Measurements from ENCODE around the gene ENPP7.

DNA sequence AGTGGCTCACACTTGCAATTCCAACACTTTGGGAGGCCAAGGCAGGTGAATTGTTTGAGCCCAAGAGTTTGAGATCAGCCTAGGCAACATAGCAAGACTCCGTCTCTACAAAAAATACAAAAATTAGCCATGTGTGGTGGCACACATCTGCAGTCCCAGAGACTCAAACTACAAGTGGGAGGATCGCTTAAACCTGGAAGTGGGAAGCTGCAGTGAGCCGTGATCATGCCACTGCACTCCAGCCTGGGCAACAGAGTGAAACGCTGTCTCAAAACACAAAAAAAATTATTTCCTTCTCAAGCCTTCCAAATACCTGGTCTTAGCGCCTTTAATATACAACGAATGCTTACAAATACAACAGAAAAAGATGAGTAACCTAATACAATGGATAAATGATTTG lies 27.5 kb downstream of the ENPP7 start:
- TF ChIP-seq, protein P1, sequence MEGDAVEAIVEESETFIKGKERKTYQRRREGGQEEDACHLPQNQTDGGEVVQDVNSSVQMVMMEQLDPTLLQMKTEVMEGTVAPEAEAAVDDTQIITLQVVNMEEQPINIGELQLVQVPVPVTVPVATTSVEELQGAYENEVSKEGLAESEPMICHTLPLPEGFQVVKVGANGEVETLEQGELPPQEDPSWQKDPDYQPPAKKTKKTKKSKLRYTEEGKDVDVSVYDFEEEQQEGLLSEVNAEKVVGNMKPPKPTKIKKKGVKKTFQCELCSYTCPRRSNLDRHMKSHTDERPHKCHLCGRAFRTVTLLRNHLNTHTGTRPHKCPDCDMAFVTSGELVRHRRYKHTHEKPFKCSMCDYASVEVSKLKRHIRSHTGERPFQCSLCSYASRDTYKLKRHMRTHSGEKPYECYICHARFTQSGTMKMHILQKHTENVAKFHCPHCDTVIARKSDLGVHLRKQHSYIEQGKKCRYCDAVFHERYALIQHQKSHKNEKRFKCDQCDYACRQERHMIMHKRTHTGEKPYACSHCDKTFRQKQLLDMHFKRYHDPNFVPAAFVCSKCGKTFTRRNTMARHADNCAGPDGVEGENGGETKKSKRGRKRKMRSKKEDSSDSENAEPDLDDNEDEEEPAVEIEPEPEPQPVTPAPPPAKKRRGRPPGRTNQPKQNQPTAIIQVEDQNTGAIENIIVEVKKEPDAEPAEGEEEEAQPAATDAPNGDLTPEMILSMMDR (optimal IDR thresholded peaks at IDR 0.05 in 1 of 3, IDR thresholded peaks at IDR 0.05 in 1 of 3, conservative IDR thresholded peaks at IDR 0.05 in 1 of 3; ENCODE audit: extremely low read depth in 1 of 3, insufficient read depth in 2 of 3, low read length in 3 of 3) = no peak
- no peak for TF ChIP-seq EZH2 (IDR thresholded peaks at IDR 0.05; ENCODE audit: low read length)
